ENCODE results near the gene FBXO17. TPM values are rescaled to one million over a fixed set of nuclear protein-coding genes. Genes with fewer than 3 reads are reported as not detected.

FBXO17 gene
- total and polyA plus RNA-seq, 4 donors: 19.7 to 31.9 (median 23.4) TPM

DNA sequence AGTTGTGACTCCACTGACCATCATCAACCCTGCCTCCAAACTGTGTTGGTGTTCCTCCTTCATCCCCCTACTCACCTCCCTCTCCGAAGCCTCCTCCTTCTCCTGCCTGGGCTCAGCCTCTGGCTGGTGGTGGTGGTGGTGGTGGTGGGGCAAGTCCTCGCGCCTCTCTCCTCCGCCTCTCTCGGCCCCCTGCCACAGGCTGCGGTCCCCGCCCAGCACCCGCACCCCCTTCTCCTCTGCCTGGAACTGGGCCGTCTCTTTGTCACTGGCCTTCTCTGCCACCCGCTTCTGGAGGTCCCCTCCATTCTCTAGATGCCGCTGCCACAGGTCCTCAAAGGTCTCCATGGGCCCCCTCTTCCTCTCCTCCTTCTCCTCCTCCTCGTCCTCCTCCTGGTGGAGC lies 65.1 kb downstream of the FBXO17 start (continued):
- TF ChIP-seq HNF4G (IDR thresholded peaks at IDR 0.05): no peak
- TF ChIP-seq RAD21 (IDR thresholded peaks at IDR 0.05): no peak

DNA sequence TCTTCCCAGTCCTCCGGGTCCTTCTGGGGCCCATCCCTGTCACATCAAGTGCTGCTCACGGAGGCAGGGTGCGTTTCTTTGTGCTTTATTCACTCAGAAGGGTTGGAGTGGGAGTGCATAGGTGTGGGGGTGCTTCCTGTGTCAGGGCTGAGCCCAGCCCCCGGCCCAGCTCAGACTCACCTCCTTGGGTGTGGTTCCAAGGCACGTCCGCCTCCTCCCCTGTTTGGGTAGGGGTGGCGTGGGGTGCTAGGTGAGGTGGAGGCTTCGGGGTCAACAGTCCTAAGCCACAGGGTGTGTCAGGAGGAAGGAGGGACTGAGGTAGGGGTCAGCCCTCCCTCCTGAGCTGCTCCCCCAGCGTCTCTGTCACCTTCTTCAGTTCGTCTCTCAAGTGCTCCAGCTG lies 66.6 kb downstream of the FBXO17 start:
- DNase-seq (ENCODE audit: low spot score): no peak
- H3K27ac ChIP-seq (ENCODE audit: low read depth in 1 of 2, low read length in 2 of 2): no peak overlapping the region
- no peak overlapping the region for H3K4me3 ChIP-seq (ENCODE audit: low read depth in 1 of 3, low read length in 3 of 3)
- WGBS: 92% methylated on average over 10 of the region's 10 CpGs
- H3K9me3 ChIP-seq (ENCODE audit: control insufficient read depth in 4 of 4, low read length in 3 of 4): peaks cover 0 to 3% (median 0%) of the 10 kb centered on the region in 4 donors
- H3K36me3 ChIP-seq (ENCODE audit: control insufficient read depth in 4 of 4, insufficient read depth in 3 of 4, low read depth in 1 of 4, low read length in 3 of 4): peaks cover 10 to 21% (median 18%) of the 10 kb centered on the region in 4 donors
- peaks cover 0 to 8% (median 3%) of the 10 kb centered on the region in 4 donors for H3K4me1 ChIP-seq (ENCODE audit: control insufficient read depth in 4 of 4, insufficient read depth in 4 of 4, low read length in 3 of 4)
- no peaks in the 10 kb centered on the region for H3K27me3 ChIP-seq (ENCODE audit: control insufficient read depth in 4 of 4, insufficient read depth in 4 of 4, low read length in 3 of 4)
- H3K9ac ChIP-seq (ENCODE audit: low read depth in 1 of 2, low read length in 2 of 2): no peak overlapping the region
- TF ChIP-seq TAF1 (conservative IDR thresholded peaks at IDR 0.05) (no peak), HNF4A (conservative IDR thresholded peaks at IDR 0.05) (no peak), HNF4G (IDR thresholded peaks at IDR 0.05) (no peak), GABPA (IDR thresholded peaks at IDR 0.05 in 1 of 2, conservative IDR thresholded peaks at IDR 0.05 in 1 of 2) (no peak), RXRA (IDR thresholded peaks at IDR 0.05) (no peak), SP1 (IDR thresholded peaks at IDR 0.05) (no peak), EGR1 (IDR thresholded peaks at IDR 0.05; ENCODE audit: low read depth in 2 of 2) (no peak), YY1 (IDR thresholded peaks at IDR 0.05) (no peak), FOXA1 (IDR thresholded peaks at IDR 0.05) (no peak), JUND (IDR thresholded peaks at IDR 0.05) (no peak)
- TF ChIP-seq, protein P1, sequence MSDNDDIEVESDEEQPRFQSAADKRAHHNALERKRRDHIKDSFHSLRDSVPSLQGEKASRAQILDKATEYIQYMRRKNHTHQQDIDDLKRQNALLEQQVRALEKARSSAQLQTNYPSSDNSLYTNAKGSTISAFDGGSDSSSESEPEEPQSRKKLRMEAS (IDR thresholded peaks at IDR 0.05): no peak
- TF ChIP-seq, protein P2, sequence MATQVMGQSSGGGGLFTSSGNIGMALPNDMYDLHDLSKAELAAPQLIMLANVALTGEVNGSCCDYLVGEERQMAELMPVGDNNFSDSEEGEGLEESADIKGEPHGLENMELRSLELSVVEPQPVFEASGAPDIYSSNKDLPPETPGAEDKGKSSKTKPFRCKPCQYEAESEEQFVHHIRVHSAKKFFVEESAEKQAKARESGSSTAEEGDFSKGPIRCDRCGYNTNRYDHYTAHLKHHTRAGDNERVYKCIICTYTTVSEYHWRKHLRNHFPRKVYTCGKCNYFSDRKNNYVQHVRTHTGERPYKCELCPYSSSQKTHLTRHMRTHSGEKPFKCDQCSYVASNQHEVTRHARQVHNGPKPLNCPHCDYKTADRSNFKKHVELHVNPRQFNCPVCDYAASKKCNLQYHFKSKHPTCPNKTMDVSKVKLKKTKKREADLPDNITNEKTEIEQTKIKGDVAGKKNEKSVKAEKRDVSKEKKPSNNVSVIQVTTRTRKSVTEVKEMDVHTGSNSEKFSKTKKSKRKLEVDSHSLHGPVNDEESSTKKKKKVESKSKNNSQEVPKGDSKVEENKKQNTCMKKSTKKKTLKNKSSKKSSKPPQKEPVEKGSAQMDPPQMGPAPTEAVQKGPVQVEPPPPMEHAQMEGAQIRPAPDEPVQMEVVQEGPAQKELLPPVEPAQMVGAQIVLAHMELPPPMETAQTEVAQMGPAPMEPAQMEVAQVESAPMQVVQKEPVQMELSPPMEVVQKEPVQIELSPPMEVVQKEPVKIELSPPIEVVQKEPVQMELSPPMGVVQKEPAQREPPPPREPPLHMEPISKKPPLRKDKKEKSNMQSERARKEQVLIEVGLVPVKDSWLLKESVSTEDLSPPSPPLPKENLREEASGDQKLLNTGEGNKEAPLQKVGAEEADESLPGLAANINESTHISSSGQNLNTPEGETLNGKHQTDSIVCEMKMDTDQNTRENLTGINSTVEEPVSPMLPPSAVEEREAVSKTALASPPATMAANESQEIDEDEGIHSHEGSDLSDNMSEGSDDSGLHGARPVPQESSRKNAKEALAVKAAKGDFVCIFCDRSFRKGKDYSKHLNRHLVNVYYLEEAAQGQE (IDR thresholded peaks at IDR 0.05): no peak
- TF ChIP-seq, protein P3, sequence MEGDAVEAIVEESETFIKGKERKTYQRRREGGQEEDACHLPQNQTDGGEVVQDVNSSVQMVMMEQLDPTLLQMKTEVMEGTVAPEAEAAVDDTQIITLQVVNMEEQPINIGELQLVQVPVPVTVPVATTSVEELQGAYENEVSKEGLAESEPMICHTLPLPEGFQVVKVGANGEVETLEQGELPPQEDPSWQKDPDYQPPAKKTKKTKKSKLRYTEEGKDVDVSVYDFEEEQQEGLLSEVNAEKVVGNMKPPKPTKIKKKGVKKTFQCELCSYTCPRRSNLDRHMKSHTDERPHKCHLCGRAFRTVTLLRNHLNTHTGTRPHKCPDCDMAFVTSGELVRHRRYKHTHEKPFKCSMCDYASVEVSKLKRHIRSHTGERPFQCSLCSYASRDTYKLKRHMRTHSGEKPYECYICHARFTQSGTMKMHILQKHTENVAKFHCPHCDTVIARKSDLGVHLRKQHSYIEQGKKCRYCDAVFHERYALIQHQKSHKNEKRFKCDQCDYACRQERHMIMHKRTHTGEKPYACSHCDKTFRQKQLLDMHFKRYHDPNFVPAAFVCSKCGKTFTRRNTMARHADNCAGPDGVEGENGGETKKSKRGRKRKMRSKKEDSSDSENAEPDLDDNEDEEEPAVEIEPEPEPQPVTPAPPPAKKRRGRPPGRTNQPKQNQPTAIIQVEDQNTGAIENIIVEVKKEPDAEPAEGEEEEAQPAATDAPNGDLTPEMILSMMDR (IDR thresholded peaks at IDR 0.05; ENCODE audit: low read depth, low read length, missing input control): no peak
- TF ChIP-seq, protein P4, sequence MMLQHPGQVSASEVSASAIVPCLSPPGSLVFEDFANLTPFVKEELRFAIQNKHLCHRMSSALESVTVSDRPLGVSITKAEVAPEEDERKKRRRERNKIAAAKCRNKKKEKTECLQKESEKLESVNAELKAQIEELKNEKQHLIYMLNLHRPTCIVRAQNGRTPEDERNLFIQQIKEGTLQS (IDR thresholded peaks at IDR 0.05): no peak

DNA sequence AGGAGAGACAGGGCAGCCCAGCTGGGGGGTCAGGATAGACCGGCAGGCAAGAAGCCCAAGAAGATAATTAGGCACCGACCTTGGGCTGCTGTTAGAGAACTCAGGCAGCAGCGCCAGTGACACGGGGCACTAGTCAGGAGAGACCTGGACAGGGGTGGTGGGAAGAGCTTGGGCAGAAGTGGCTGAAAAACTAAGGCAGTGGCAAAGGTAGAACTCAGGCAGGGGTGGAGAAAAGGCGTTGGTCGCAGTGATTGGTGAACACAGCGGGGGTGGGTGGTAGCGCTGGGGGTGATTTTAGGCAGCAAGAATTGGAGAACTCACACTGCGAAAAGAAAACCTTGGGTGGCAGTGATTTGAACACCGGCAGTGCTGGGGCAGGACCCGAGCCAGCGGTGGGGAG lies 67.9 kb downstream of the FBXO17 start:
- Histone ChIP-seq H3K4me3 (ENCODE audit: low read depth in 1 of 3, low read length in 3 of 3) (no peak overlapping the region), H3K27ac (ENCODE audit: low read depth in 1 of 2, low read length in 2 of 2) (no peak overlapping the region), H3K36me3 (ENCODE audit: control insufficient read depth in 4 of 4, insufficient read depth in 3 of 4, low read depth in 1 of 4, low read length in 3 of 4) (peaks cover 10 to 21% (median 18%) of the 10 kb centered on the region in 4 donors), H3K9ac (ENCODE audit: low read depth in 1 of 2, low read length in 2 of 2) (no peak overlapping the region), H3K9me3 (ENCODE audit: control insufficient read depth in 4 of 4, low read length in 3 of 4) (peaks cover 0 to 3% (median 0%) of the 10 kb centered on the region in 4 donors), H3K27me3 (ENCODE audit: control insufficient read depth in 4 of 4, insufficient read depth in 4 of 4, low read length in 3 of 4) (no peaks in the 10 kb centered on the region), H3K4me1 (ENCODE audit: control insufficient read depth in 4 of 4, insufficient read depth in 4 of 4, low read length in 3 of 4) (peaks cover 0 to 8% (median 3%) of the 10 kb centered on the region in 4 donors)
- no peak for DNase-seq (ENCODE audit: low spot score)
- TF ChIP-seq, protein P4 (IDR thresholded peaks at IDR 0.05): no peak
- no peak for TF ChIP-seq TAF1 (conservative IDR thresholded peaks at IDR 0.05)
- no peak for TF ChIP-seq FOXA2 (IDR thresholded peaks at IDR 0.05)
- TF ChIP-seq, protein P1 (IDR thresholded peaks at IDR 0.05): no peak
- WGBS: 98% methylated on average over 12 of the region's 12 CpGs
